ENCODE results near the gene CNFN.

Gene CNFN

DNA sequence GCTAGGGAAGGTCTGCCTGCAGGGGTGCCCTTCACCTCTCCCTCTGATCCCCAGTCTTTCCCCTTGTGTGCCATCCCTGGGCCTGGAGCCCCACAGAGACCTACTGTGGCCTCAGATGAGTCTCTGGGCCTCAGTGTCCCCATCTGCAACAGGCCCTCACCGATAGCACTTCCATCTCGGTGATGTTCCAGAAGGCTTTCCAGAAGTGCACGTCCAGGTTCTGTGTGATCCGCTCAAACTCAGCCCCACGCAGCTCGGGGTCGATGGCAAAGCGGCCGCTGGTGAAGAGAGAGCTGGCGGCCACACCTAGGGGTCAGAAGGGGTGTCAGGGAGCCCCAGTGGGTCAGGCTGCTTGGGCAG is 17.7 kb upstream of the CNFN start:
- no peak for DNase-seq

DNA sequence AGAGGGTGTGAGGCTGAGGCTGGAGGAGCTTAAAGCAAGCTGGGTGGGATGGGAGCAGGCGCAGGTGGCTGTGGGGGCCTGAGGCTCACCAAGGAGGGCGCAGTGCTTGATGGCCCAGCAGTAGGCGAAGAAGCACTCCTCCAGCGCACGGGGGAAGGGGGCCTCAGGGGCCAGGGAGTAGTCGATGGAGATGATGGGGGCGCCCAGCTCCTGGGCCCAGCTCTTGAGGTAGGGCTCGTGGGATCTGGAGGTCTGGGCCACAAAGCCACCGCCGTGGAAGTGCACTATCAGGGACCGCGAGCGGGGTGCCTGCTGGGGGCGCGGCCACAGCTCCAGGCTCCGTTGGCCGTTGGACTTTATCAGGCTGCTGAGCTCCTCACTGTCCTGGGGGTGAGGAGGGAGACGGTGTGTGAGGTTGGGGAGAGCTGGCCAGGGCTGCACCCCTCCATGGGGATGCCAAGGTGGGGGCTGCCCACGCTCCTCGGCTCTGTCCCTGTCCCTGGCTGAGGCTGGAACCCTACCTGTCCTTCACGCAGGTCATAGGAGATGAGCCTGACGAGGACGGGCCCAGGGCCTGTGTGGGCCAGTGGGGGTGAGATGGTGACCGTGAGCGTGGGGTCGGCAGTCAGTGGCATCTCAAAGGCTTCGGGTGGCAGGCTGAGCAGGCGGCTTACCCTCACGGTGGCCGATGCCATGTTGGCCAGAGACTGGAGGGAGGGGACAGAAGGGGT is 17.2 kb upstream of the CNFN start:
- no peak for DNase-seq

DNA sequence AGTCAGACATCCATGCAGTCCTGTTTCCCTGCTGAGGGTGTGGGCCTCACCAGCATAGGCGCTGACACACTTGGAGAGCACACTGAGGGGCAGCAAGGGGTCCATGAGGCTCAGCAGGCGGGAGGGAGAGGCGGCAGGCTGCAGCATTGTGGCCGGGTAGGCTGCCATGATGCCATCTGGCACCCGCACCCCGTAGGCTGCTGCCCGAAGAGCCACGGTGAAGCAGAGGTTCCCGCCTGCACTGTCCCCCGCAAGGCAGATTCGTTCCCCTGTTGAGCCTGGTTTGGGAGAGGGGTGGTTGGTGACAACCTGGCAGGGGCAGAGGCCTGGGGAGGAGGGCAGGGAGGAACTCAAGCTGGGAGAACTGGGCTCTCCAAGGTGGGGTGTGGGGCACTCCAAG is 16.0 kb upstream of the CNFN start:
- no peak for DNase-seq

DNA sequence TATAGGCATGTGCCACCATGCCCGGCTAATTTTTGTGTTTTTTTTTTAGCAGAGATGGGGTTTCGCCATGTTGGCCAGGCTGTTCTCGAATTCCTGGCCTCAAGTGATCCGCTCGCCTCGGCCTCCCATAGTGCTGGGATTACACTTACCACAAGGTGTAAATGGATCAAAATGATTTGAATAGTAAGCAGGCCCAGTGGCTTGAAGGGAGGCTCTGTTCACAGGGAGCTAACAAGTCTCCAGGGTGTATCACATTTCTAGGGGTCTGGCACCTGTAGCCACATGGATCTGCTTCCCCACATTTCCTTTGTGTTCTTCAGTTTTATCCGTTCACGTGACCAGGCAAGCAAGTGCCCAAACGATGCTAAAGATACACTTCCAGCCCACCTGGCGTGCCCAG is 13.5 kb upstream of the CNFN start:
- DNase-seq, result no peak

DNA sequence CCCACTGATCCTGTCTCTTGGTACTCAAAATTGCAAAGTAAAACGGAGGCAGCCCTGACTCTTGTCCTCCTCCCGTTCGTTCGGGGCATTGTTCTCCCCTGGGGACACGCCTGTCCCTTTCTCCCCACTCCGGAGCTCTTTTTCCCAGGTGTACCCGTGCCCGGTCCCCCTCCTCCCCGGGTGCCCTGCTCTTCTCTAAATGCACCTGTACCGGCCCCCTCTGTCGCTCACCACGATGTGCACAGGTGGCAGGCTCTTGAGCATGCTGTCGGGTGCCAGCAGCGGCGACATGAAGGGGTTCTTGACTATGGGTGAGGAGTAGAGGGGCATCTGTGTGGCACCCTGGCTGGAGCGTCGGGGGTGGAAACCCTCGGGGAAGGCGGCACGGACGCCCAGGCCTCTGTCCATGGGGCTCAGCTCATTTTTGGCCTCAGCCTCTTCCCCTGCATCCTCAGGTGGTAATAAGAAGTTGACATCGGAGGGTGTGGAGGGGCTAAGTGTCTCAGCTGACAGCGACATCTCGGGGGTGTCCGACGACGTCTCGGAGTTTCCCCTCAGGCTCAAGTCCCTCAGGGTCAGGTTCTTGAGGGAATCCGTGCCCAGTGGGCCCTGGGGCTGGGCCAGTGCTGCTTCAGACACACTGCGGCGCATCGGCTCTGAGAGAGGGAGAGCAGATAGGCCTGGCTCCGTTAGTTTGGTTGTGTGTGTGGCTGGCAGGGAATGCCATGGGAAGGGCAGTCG is 12.4 kb upstream of the CNFN start:
- no peak for DNase-seq

DNA sequence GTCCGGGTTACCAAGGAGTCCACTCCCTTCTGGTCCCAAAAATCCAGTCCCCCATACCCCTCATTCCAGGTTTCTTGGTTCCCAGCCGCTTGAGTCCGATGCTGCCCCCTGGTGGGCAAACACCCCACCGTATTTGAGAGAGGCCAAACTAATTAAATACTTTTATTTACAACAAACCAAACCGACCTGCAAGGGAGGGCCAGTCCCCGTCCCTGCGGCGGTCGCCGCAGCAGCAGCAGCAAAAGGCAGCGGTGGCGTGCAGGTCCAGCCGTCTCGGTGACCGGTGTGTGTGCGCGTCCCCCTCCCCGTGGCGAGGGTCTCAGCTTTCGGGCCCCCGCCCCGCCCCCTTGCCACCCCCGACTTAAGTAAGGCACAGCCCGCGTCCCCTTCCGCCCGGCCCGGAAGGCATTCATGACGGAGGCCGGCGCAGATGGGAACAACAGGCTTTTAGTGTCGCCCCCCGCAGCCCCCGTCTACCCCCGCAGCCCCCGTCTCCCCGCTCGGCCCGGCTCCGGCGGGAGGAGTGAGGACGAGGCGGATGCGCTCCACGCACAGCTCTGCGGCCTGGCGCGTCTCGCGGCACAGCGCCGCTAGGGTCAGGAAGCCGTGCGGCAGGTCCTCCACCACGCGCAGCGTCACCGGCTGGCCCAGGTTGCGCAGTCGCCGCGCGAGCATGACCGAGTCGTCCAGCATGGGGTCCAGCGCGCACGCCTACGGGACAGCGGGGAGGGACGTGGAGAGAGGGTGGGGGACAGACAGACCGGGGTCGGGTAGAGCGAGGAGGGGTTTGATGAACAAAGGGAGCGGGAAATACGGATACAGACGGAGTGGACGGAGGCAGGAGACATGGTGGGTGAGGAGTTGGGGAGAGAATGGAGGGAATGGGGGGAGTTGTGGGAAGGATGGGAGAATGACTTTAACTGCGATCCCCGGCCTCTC is 11.5 kb upstream of the CNFN start:
- peak; percentile 68 for DNase-seq

DNA sequence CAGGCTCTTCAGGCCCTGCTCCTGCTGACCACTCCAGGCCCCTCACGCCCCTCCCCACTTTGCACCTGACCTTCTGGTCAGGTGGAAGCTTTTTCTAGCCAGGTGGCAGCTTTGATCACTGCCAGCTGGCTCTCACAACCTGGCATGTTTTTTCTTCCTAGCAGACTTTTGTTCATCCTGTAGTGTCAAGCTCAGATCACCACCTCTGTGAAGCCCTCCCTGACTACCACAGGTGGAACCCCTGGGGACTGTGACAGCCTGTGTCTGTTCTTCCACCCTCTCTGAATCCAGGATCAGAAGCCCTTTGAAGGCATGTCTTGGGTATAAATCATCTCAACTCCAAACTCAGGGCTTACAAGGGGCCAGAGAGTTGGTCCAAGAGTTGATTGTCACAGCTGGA is 10.3 kb upstream of the CNFN start:
- DNase-seq, result no peak

DNA sequence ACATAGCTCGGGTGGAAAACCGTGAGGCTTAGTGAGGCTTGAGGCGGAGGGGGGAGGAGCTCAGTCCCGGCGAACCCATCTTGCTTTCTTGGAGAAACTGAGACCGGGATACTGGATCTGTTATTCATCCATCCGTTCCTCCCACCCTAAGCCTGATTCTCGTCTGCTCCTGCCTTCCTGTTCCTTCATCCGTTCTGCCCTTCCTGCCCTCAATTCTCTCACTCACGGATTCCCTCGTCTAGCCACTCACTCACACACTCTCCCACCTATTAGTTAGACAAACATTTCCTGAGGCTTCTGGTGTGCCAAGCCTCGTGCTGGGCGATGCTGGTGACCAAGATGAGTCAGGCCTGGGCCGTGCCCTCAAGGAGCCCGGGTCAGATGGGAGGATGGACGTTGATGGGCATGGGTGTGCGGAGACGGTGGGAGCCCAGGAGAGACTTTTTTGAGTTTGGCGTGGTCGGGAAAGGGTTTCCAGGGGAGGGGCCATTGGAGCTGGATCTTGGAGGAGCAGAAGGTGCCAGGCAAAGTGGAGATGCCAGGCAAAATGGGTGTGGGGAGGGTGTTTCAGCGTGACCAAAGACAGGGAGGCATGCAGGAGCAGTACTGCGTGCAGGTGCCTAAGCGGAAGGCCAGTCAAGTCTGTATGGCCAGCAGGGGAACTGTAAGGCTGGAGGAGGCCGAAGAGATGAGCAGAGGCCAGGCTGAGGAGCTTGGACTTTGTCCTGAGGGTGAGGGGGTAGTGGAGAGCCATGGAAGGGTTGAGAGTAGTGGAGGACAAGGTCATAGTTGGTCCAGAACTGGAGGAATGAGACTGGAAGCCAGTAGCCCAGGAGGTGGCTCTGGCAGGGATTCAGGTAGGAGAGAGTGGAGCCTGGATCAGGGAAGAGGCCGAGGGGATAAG is 7.4 kb upstream of the CNFN start:
- DNase-seq, result no peak

DNA sequence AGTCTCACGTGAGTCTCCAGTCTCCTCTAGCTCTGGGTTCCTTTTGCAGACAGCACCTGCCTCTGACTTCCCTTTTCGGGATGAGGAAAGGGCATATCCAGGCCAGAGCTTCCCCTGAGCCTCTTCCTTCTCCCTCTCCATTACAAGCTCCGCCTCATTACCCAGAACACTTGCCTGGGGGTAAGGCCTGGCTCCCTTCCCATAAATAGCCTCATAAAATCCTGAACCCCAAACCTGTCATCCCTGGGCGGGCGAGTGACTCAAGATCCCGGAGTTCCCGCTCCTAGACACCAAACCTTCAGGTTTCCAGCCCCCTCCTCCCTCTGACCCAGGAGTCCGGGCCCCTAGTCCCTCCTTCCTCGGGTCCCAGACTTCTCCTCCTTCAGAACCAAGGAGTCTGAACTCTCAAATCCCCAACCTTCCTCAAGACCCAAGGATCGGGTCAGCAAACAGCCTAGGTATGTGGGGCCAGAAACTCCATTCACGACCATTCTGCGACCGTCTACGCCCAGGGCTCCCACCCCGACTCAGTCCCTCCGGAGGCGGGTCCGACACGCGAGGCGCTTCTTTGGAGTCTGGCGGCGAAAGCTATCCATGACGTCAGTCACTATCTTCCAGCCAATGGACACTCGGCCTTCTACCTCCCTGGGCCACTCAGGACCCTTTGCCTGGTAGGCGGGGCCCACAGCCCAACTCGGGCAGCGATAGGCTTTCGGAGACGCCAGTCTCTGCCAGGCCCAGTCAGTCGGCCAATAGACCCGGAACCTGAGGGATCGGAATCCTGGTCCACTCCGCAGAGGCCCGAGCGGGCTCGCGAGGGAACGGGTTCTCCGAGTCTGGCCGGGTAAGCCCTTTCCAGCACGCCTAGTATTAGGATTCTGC is 6.5 kb upstream of the CNFN start:
- peak; percentile 97 for DNase-seq

DNA sequence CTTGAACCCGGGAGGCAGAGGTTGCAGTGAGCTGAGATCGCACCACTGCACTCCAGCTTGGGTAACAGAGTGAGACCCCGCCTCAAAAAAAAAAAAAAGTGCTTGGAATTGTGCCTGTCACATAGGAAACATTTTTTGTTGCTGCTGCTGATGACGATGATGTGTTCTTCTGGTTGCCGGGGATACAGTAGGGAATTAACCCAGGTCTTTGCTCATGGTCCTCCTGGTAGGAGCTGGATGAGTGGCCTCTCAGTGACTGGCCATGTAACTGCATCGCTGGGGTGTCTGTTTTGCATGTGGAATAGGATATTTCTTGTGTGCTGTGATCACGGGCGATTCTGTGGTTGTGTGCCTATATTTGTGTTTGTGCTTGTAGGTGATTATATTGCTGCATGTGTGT is 4.7 kb upstream of the CNFN start:
- no peak for DNase-seq

DNA sequence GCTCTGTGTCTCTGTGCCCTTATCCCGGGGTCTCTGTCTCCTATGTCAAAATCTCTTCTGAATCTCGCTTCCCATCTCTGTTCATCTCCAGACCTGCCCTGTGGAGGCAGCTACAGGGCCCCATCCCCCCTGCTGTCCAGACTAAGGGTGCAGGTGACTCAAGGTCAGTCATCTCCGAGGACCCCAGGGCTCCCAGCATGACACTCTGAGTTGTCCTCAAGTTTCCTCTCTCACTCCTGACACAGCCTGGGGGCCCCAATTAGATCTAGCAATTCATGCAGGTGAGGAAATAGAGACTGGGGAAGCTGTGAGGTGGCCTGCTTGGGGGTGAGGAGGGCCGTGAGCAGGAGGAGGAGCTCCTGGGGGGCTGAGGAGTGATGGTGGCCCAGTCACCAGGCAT is 2.1 kb upstream of the CNFN start:
- no peak for DNase-seq

DNA sequence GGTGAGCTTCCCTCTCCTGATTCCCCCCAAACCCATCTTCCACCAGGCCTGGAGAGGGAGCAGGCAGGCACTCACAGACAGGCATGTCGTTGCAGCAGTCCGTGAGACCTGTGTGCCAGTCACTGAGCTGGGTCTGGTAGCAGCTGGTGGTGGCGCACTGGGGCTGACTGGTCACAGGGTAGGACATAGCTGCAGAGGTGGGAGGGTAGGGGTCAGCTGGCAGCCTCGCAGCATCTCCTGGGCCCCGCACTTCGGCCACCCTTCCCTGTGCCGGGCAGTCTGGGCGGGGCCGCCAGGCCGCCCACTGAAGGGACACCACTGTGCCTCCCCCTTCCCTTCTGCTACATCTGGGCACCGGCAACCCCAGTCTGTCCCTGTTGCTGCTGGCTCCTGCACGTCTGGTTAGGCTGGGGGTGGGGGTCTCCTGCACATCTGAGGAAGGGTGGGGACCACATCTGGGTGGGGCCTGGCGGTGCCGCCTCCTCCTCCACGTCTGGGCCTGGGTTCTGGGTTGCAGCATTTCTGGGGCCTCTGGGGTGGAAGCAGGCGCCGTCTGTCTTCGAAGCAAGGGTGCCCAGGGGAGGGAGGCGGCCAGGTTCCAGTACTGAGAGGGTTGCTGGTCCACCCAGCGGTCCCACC is 1.1 kb downstream of the CNFN start:
- no peak for DNase-seq

DNA sequence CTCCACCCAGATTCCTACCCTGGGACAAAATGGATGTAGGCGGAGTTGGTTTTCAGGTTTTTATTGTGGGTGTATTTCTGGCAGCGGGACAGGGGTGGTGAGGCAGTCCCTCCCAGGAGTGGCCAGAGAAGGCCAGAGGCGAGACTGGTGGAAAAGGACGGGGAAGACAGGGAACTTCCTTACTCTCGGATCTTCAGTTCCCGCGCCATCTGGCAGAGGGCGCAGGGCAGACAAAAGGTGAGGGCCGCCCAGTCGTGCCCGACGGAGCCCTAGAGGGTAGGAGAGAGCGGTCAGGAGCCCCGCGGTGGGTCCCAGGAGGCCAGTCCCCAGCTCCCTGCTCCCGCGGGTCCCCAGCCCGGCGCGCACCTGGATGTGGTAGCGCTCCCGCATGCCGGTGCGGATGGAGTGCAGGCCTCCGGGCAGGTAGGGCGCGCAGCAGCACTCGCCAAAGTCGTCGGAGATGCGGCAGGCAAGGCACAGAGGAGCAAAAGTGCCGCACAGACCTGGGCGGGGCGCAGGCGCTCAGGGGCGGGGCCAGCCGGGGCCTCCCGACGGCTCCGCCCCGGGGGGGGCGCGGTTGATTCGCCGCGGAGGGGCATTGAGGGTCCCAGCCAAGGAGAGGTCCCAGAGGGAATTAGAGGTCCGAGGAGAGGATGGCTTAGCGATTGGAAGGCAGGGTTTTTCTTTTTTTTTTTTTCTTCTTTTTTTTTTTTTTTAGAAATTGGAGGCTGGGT is 3.0 kb downstream of the CNFN start:
- peak; percentile 70 for DNase-seq

DNA sequence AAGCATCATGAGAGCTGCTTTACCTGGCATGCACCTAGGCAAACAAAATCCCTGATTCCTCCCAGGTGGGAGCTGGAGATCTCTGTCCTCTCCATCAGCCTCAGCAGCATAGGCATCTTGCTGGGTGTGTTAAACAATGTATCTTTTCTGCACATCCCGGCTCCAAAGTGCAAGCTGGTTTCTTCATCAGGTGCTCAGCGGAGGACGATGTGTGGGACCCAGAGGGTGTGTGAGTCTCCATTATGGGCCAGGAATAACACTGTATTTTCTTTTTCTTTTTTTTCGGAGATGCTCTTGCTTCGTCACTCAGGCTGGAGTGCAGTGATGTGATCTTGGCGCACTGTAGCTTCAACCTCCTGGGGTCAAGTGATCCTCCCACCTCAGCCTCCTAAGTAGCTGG is 9.9 kb downstream of the CNFN start:
- no peak for DNase-seq

DNA sequence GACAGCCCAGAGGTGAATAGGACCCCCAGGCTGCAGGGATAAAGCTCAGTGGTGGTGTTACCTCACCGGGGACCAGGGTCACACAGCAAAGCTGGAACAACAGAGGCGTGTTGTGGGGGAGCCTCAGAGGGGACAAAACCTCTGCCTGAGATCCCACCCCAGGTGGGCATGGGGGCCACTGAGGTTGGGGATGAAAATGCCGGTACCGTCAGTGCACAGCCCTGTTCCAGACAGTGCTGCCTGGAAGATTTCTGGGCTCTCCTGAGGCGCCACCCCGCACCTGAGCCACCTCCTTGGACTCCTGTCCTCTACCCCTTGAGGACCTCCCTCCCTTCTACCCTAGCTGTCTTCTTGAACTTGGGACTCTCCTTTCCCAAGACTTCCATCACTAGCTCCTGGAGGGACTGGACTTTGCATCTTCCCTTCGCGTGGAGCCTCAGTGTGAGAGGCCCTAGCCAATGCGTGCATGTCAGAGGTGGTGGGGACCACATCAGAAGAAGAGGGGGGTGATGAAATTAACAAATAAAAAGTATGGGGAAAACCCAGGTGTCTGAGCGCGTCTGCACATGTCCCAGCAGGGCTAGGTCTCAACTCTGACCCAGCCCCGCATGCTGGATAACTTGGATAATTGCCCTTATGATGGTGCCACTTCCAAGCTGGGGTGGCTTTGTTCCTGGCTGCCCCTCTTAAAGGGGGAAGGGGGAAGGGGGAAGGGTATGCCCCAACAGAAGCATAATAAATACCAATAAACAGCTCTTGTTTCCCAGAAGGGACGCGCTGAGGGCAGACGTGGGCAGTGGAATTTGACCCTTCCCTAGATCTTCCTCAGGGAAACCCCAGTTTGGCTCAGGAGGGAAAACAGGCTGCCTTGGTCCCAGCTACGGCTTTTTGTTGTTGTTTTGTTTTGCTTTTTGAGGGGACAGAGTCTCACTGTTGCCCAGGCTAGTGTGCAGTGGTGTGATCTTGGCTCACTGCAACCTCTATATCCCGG is 11.6 kb downstream of the CNFN start:
- no peak for DNase-seq

DNA sequence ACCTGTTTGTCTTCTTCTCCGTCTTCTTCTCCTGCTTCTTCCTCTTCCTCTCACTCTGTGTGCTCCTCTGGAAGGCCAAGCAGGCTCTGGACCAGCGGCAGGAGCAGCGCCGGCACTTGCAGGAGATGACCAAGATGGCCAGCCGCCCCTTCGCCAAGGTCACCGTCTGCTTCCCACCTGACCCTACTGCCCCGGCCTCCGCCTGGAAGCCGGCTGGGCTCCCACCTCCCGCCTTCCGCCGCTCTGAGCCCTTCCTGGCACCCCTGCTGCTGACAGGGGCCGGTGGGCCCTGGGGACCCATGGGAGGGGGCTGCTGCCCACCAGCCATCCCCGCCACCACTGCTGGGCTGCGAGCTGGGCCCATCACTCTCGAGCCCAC is 13.9 kb downstream of the CNFN start:
- no peak for DNase-seq

DNA sequence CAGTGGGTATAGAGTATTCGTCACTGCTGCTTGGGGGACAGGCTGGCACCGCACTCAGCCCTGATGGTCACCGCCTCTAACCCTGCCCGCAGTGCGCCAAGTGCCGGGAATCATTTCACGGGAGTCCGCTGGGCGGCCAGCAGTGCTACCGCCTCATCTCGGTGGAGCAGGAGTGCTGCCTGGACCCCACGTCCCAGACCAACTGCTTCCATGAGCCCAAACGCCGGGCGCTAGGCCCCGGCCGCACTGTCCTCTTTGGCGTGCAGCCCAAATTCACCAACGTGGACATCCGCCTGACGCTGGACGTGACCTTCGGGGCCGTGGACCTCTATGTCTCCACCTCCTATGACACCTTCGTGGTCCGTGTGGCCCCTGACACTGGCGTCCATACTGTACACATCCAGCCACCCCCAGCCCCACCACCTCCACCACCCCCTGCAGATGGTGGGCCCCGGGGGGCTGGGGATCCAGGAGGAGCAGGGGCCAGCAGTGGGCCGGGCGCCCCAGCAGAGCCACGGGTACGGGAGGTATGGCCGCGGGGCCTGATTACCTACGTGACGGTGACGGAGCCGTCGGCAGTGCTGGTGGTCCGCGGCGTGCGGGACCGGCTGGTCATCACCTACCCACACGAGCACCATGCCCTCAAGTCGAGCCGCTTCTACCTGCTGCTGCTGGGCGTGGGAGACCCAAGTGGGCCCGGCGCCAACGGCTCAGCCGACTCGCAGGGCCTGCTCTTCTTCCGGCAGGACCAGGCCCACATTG is 14.5 kb downstream of the CNFN start:
- DNase-seq, result no peak

DNA sequence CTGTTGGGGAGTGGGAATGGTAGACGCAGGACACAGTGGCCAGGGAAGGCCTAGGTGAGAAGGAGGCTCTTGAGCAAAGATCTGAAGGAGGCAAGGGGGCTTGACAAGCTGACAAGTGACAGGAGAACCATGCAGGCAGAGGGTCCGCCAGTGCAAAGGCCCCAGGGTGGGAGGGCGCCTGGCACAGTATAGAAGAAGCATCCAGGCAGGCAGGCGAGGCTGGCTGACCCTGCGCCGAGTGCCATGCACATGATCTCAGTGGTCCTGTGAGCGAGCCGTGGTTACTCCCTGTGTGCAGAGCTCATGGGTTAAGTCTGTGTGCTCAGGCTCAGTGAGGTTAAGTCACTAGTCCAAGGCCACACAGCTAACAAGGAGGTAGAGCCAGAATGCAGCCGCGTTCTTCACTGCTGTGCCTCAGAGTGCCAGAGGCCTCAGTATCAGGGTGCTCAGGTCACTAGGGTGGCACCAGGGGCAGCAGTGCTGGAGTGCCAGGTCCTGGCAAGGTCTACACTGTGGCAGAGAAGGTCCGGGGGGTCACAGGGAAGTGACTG is 15.2 kb downstream of the CNFN start:
- no peak for DNase-seq

All from CD4-positive, alpha-beta T cell treated with Interleukin-15 for 1 hour (primary cell).